ENCODE measurements around the gene CABP7. TPM values are rescaled to one million over a fixed set of nuclear protein-coding genes. Genes with fewer than 3 reads are reported as not detected.

The CABP7 gene
- total and polyA plus RNA-seq, 8 donors: 0.12 to 0.35 TPM; not detected in 6

DNA sequence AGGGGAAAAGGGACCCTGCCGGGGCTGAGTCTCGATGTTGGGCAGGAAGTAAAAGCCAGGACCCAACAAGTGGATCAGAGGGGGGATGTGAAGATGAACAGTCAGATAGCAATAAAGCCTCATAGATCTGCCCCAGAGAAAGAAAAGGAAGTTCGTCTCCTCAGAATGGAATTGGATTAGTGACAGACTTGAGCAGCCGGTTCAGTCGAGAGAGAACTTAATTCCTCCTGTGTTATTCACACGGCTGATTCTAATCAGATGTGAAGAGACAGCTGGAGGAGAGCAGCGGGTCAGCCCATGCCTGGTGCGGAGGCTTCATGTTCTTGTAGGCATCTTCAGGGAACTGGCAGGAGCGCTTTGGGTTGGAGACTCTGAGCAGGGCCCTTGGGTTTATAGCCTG, 29.3 kb upstream of the CABP7 start:
- H3K4me1 ChIP-seq: peaks cover 0 to 9% (median 0%) of the 10 kb centered on the region in 4 donors
- TF ChIP-seq POLR2AphosphoS5 (IDR thresholded peaks at IDR 0.05): no peak
- no peak for TF ChIP-seq POLR2A (IDR thresholded peaks at IDR 0.05)
- TF ChIP-seq EP300 (IDR thresholded peaks at IDR 0.05): no peak
- no peak for TF ChIP-seq CTCF (IDR thresholded peaks at IDR 0.05)
- 64 to 79% (median 74%) methylated on average over 9 of the region's 9 CpGs for WGBS, 5 donors

DNA sequence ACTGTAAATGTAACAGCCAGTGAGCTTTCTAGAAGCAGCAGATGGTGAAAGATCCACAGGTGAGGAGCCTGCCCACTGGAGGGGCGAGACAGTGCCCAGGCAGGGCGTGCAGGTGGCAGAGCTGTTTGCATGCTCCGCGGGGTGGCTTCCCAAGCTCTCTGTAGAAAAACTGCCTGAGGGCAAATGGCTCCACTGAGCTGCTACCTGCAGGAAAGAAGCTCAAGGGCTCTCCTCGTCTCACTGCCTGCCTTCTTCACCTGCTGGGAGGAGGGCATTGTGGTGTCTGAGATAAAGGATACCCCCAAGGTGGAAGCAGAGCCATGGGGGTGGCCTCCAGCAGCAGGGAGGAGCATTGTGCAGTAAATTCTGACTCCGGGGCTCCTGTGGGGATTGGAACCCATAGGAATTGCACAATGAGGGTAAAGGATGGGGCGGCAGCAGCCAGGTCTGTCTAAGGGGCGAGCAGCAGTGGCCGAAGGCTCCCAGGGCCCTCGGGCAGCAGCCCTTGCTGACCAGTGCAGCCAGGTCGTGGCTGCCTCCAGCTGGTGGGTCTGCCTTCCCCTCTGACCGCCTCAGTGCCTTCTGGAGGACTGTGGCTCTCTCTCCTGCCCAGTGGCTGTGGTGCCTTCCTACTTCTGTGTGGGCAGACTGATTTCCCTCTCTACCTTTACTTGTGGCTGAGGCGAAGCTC, 28.0 kb upstream of the CABP7 start:
- intact Hi-C loops (cut with DNase I; ENCODE audit: low total_unique reads): no loop called here
- H3K27me3 ChIP-seq: no peaks in the 10 kb centered on the region
- H3K9me3 ChIP-seq: no peaks in the 10 kb centered on the region
- DNase-seq: no peak
- TF ChIP-seq POLR2A (IDR thresholded peaks at IDR 0.05): no peak
- TF ChIP-seq POLR2AphosphoS5 (IDR thresholded peaks at IDR 0.05): no peak
- TF ChIP-seq EP300 (IDR thresholded peaks at IDR 0.05): no peak
- no peak for TF ChIP-seq CTCF (IDR thresholded peaks at IDR 0.05)
- 86 to 92% (median 89%) methylated on average over 12 to 13 of the region's 13 CpGs for WGBS, 5 donors
- no peak overlapping the region for H3K4me3 ChIP-seq
- H3K27ac ChIP-seq: no peak overlapping the region
- peaks cover 0 to 9% (median 0%) of the 10 kb centered on the region in 4 donors for H3K4me1 ChIP-seq
- peaks cover 24 to 78% (median 76%) of the 10 kb centered on the region in 4 donors for H3K36me3 ChIP-seq

More for the DNA sequence above, 29.3 kb upstream of the CABP7 start:
- no peak overlapping the region for H3K27ac ChIP-seq
- H3K4me3 ChIP-seq: no peak overlapping the region
- no peak for DNase-seq
- H3K9me3 ChIP-seq: no peaks in the 10 kb centered on the region
- H3K36me3 ChIP-seq: peaks cover 18 to 80% (median 77%) of the 10 kb centered on the region in 4 donors
- intact Hi-C loops (cut with DNase I; ENCODE audit: low total_unique reads): no loop called here
- no peaks in the 10 kb centered on the region for H3K27me3 ChIP-seq

DNA sequence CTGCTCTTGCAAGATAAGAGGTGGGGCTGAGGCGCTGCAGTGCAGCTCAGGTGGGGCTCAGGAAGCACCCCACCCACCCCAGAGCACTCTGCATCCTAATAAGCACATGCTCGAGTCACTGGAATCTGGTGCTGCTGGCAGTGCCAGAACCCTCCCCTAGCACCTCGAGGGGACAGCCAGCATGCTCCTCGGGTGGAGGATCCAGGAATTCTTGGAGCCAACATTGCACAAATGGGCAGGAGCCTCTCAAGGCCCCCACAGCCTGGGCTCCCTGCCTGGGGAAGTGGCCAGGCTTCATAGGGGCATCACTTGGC, 27.5 kb upstream of the CABP7 start:
- intact Hi-C loops (cut with DNase I; ENCODE audit: low total_unique reads): no loop called here
- WGBS, 5 donors: 66 to 82% (median 70%) methylated on average over 2 to 4 of the region's 4 CpGs
- H3K27ac ChIP-seq: no peak overlapping the region
- peaks cover 22 to 78% (median 76%) of the 10 kb centered on the region in 4 donors for H3K36me3 ChIP-seq
- no peak overlapping the region for H3K4me3 ChIP-seq
- H3K9me3 ChIP-seq: no peaks in the 10 kb centered on the region
- no peak for TF ChIP-seq POLR2AphosphoS5 (IDR thresholded peaks at IDR 0.05)
- no peak for TF ChIP-seq EP300 (IDR thresholded peaks at IDR 0.05)
- no peak for TF ChIP-seq POLR2A (IDR thresholded peaks at IDR 0.05)
- peaks cover 0 to 9% (median 0%) of the 10 kb centered on the region in 4 donors for H3K4me1 ChIP-seq
- no peaks in the 10 kb centered on the region for H3K27me3 ChIP-seq
- DNase-seq: no peak

GRCh38 chr22:29693161-29693560, 26.6 kb upstream of the CABP7 start:
- Histone ChIP-seq H3K4me3 (no peak overlapping the region), H3K27me3 (no peaks in the 10 kb centered on the region), H3K4me1 (peaks cover 0 to 9% (median 0%) of the 10 kb centered on the region in 4 donors), H3K36me3 (peaks cover 22 to 78% (median 76%) of the 10 kb centered on the region in 4 donors), H3K27ac (no peak overlapping the region), H3K9me3 (no peaks in the 10 kb centered on the region)
- intact Hi-C loops (cut with DNase I; ENCODE audit: low total_unique reads): no loop called here
- no peak for DNase-seq
- TF ChIP-seq POLR2AphosphoS5 (IDR thresholded peaks at IDR 0.05) (no peak), EP300 (IDR thresholded peaks at IDR 0.05) (no peak), POLR2A (IDR thresholded peaks at IDR 0.05) (no peak), CTCF (IDR thresholded peaks at IDR 0.05) (no peak)
- WGBS, 5 donors: 75 to 86% (median 81%) methylated on average over 8 of the region's 8 CpGs

DNA sequence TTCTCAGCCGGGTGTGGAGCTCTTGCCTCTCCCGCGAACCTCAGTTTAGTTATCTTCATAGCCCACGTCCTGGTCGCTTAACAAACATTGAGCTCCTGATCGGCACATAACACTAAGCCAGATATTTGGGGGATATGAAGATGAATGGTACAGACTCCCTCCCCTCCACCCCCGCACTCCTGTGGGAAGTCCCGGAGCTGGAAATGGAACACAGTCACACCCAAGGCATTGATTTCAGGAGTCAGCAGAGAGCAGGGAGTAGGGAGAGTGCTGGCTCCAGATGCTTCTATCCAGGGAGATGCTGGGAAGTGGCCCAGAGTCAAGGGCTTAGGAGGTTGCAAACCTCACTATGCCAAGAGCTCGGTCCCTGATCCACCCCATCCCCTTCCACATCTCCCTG, 26.1 kb upstream of the CABP7 start:
- TF ChIP-seq POLR2A (IDR thresholded peaks at IDR 0.05) (no peak), POLR2AphosphoS5 (IDR thresholded peaks at IDR 0.05) (no peak), CTCF (IDR thresholded peaks at IDR 0.05) (no peak), EP300 (IDR thresholded peaks at IDR 0.05) (no peak)
- DNase-seq: no peak

More for the DNA sequence above, 26.1 kb upstream of the CABP7 start:
- peaks cover 22 to 73% (median 73%) of the 10 kb centered on the region in 4 donors for H3K36me3 ChIP-seq
- H3K27ac ChIP-seq: no peak overlapping the region
- H3K9me3 ChIP-seq: no peaks in the 10 kb centered on the region
- intact Hi-C loops (cut with DNase I; ENCODE audit: low total_unique reads): no loop called here
- H3K4me3 ChIP-seq: no peak overlapping the region
- WGBS, 5 donors: 55 to 73% (median 64%) methylated on average over 9 of the region's 9 CpGs
- H3K27me3 ChIP-seq: no peaks in the 10 kb centered on the region
- peaks cover 0 to 9% (median 0%) of the 10 kb centered on the region in 4 donors for H3K4me1 ChIP-seq
